ENCODE results near the gene SAV1. TPM values are rescaled to one million over a fixed set of nuclear protein-coding genes. Genes with fewer than 3 reads are reported as not detected.

The SAV1 gene
- total and polyA plus RNA-seq, 8 donors: 11.2 to 58.0 (median 26.0) TPM

DNA sequence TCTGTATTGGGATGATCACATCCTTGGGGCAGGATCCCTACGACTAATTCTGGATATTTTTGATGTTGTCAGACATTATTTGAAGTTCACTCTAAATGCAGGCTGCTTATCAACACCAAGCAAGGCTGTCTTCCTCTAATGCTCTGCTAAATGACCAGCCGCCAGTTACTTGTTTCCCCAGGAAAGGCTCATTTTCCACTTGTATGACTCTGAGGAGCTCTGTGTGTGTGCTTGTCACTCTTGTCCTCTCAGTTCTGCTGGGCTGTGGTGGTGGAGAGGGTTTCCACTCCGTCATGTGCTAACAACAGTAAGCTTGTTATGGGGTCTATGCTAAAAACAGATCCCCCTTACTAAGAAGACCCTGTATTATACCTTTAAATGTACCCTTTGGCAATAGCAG lies 66.1 kb downstream of the SAV1 start:
- 81 to 86% (median 84%) methylated on average over 3 of the region's 3 CpGs for WGBS, 5 donors

DNA sequence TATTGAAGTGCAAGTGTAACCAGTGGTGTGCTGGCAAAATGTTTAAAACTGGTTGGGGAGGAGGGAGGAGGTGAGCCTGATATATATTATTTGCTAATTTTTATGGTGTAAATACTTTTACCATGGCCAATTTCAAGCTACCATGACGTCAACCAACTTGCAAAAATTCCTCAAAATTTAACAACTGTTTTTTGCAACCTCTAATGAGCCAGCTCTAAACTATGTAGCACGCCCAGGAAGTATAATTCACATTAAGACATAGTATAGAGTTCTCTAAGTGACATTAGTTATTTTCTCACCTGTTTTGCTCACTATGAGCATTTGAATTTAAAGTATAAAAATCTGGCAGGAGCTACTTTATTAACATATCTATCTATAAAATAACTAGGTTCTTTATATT lies 66.7 kb downstream of the SAV1 start:
- Histone ChIP-seq H3K27me3 (no peaks in the 10 kb centered on the region), H3K4me3 (no peak overlapping the region), H3K4me1 (peaks cover 0 to 12% (median 8%) of the 10 kb centered on the region in 4 donors), H3K36me3 (no peaks in the 10 kb centered on the region), H3K9me3 (no peaks in the 10 kb centered on the region), H3K27ac (no peak overlapping the region)
- TF ChIP-seq EP300 (IDR thresholded peaks at IDR 0.05): no peak
- TF ChIP-seq, protein P1, sequence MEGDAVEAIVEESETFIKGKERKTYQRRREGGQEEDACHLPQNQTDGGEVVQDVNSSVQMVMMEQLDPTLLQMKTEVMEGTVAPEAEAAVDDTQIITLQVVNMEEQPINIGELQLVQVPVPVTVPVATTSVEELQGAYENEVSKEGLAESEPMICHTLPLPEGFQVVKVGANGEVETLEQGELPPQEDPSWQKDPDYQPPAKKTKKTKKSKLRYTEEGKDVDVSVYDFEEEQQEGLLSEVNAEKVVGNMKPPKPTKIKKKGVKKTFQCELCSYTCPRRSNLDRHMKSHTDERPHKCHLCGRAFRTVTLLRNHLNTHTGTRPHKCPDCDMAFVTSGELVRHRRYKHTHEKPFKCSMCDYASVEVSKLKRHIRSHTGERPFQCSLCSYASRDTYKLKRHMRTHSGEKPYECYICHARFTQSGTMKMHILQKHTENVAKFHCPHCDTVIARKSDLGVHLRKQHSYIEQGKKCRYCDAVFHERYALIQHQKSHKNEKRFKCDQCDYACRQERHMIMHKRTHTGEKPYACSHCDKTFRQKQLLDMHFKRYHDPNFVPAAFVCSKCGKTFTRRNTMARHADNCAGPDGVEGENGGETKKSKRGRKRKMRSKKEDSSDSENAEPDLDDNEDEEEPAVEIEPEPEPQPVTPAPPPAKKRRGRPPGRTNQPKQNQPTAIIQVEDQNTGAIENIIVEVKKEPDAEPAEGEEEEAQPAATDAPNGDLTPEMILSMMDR (IDR thresholded peaks at IDR 0.05): no peak
- TF ChIP-seq POLR2A (IDR thresholded peaks at IDR 0.05): no peak
- no peak for TF ChIP-seq POLR2AphosphoS5 (IDR thresholded peaks at IDR 0.05)
- no peak for DNase-seq
- 91 to 93% (median 91%) methylated on average over 2 of the region's 2 CpGs for WGBS, 5 donors
- intact Hi-C loops (cut with DNase I; ENCODE audit: low total_unique reads): loop anchor here (10.0 kb wide), 1 partner anchor 173 kb away; no protein-coding TSS in a partner anchor

More for the DNA sequence above, 66.1 kb downstream of the SAV1 start:
- intact Hi-C loops (cut with DNase I; ENCODE audit: low total_unique reads): loop anchor here (10.0 kb wide), 1 partner anchor 173 kb away; no protein-coding TSS in a partner anchor
- TF ChIP-seq POLR2A (IDR thresholded peaks at IDR 0.05) (no peak), POLR2AphosphoS5 (IDR thresholded peaks at IDR 0.05) (no peak), EP300 (IDR thresholded peaks at IDR 0.05) (no peak)
- TF ChIP-seq, protein P1 (IDR thresholded peaks at IDR 0.05): no peak
- no peak overlapping the region for H3K27ac ChIP-seq
- H3K27me3 ChIP-seq: no peaks in the 10 kb centered on the region
- no peaks in the 10 kb centered on the region for H3K9me3 ChIP-seq
- peaks cover 0 to 12% (median 8%) of the 10 kb centered on the region in 4 donors for H3K4me1 ChIP-seq
- no peaks in the 10 kb centered on the region for H3K36me3 ChIP-seq
- H3K4me3 ChIP-seq: no peak overlapping the region
- DNase-seq: no peak

DNA sequence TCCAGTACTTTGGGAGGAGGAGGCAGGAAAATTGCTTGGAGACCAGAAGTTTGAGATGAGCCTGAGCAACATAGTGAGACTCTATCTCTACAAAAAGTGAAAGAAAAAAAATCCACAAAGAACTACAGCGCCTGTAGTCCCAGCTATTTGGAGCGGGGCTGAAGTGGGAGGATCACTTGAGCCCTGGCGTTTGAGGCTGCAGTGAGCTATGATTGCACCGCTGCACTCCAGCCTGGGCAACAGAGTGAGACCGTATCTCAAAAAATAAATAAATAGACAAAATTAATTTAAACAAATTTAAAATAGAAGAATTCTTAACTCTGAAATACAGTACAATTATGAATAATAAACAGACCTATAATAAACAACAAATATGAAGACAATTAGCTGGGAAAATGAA lies 67.3 kb downstream of the SAV1 start:
- intact Hi-C loops (cut with DNase I; ENCODE audit: low total_unique reads): loop anchor here (10.0 kb wide), 1 partner anchor 174 kb away; no protein-coding TSS in a partner anchor
- no peak overlapping the region for H3K4me3 ChIP-seq
- WGBS, 5 donors: 60 to 76% (median 65%) methylated on average over 5 of the region's 5 CpGs

GRCh38 chr14:50599700-50600444 lies 68.2 kb downstream of the SAV1 start:
- Histone ChIP-seq H3K27ac (no peak overlapping the region), H3K9me3 (no peaks in the 10 kb centered on the region), H3K4me3 (no peak overlapping the region), H3K27me3 (no peaks in the 10 kb centered on the region), H3K36me3 (no peaks in the 10 kb centered on the region), H3K4me1 (peaks cover 0 to 12% (median 8%) of the 10 kb centered on the region in 4 donors)
- TF ChIP-seq, protein P1 (IDR thresholded peaks at IDR 0.05): peak in 5 of 7 experiments; percentile 26 to 66 (median 52)
- no peak for TF ChIP-seq POLR2AphosphoS5 (IDR thresholded peaks at IDR 0.05)
- intact Hi-C loops (cut with DNase I; ENCODE audit: low total_unique reads): loop anchor here (10.0 kb wide), 1 partner anchor 175 kb away; no protein-coding TSS in a partner anchor
- 17 to 33% (median 26%) methylated on average over 4 of the region's 4 CpGs for WGBS, 5 donors
- DNase-seq: peak in 1 of 2 donors; percentile 68

More for the DNA sequence above, 67.3 kb downstream of the SAV1 start:
- Histone ChIP-seq H3K27ac (no peak overlapping the region), H3K9me3 (no peaks in the 10 kb centered on the region), H3K36me3 (no peaks in the 10 kb centered on the region), H3K4me1 (peaks cover 0 to 12% (median 8%) of the 10 kb centered on the region in 4 donors), H3K27me3 (no peaks in the 10 kb centered on the region)
- DNase-seq: peak in 1 of 2 donors; percentile 27
- TF ChIP-seq POLR2AphosphoS5 (IDR thresholded peaks at IDR 0.05): no peak
- TF ChIP-seq POLR2A (IDR thresholded peaks at IDR 0.05): no peak

DNA sequence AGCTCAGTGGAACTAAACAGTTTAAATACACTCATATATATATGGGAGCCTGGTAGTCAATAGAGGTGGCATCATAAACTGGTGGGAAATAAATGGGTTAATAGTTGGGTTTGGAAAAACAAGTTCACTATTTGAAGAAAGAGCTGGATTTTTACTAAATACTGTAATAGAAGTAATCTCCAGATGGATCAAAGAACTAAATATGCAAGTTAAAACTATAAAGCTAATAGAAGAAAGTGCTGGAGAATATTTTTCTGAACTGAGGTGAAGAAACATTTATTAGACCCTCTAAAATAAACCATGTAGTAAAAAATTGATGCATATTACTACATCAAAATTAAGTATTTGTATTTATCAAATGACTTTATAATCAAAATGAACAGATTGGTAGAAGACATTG lies 69.3 kb downstream of the SAV1 start:
- Histone ChIP-seq H3K36me3 (peaks cover 0 to 11% (median 10%) of the 10 kb centered on the region in 4 donors), H3K27ac (no peak overlapping the region), H3K4me1 (peaks cover 0 to 12% (median 8%) of the 10 kb centered on the region in 4 donors), H3K9me3 (no peaks in the 10 kb centered on the region), H3K4me3 (no peak overlapping the region), H3K27me3 (no peaks in the 10 kb centered on the region)
- no peak for DNase-seq
- TF ChIP-seq, protein P1 (IDR thresholded peaks at IDR 0.05): no peak
- no peak for TF ChIP-seq POLR2A (IDR thresholded peaks at IDR 0.05)
- no peak for TF ChIP-seq EP300 (IDR thresholded peaks at IDR 0.05)
- TF ChIP-seq POLR2AphosphoS5 (IDR thresholded peaks at IDR 0.05): no peak
- intact Hi-C loops (cut with DNase I; ENCODE audit: low total_unique reads): no loop called here

All from stomach (tissue), 9 donors.